Erythroblast (primary cell): ENCODE data around the gene PCDH9.

Source experiments
- DNase-seq, 2 experiments: peaks; one replicate each; lab custom pipeline; 2025; lab: John Stamatoyannopoulos, UW
- GATA1 ChIP-seq: IDR thresholded peaks from 2 replicates; pipeline ENCODE4 v1.6.1; 2011; ENCODE audit warnings: low read depth, mild to moderate bottlenecking, control low read depth, low read length, moderate library complexity
- POLR2A ChIP-seq: IDR thresholded peaks from 2 replicates; pipeline ENCODE4 v1.6.1; 2011; ENCODE audit warnings: mild to moderate bottlenecking, low read length

Gene PCDH9

GRCh38 chr13:66847541-66847940 lies 382.6 kb downstream of the PCDH9 start:
- TF ChIP-seq POLR2A (no peak), GATA1 (no peak)
- DNase-seq = no peak

DNA sequence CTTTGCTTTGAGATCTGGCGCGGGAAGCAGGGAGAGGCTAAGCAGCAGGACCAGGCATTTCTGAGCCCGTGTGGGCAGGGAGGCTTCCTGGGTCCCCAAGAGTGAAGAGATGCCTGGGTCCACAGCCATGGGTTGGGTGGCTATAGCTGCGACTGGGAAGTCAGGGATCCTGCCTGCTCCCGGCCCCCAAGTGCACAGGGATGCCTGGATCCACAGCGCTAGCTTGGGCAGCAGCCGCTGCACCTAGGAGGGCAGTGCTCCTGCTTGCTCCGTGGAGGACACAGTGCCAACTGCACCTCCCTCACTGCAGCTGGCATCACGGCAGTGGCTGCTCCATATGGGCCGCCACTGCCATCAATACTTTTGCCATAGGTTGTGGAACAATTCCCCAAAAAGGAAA lies 384.7 kb downstream of the PCDH9 start:
- TF ChIP-seq POLR2A (no peak), GATA1 (no peak)
- no peak for DNase-seq

- DNase-seq = no peak
- no peak for TF ChIP-seq GATA1
- TF ChIP-seq POLR2A = no peak
Observed at GRCh38 chr13:66844933-66845332, 385.2 kb downstream of the PCDH9 start.

DNA sequence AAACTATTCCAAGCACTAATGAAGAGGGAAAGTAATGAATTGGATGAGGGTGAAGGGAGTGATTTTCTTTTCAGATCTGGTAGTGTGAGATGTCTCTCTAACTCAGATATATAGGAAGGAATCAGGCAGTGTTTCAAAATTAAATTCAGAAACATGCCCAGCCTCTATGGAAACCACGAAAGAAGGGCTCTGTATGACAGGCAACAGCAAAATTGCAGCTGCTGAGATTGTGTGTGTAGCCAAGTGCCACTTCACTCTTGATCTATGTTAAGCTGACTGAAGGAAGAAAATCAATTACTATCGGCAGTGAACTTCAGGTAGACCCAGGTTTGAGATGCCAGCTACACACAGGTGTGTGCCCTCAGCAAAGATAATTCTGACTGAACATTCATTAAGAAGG lies 387.4 kb downstream of the PCDH9 start:
- TF ChIP-seq GATA1 (no peak), POLR2A (no peak)
- no peak for DNase-seq

- TF ChIP-seq POLR2A (no peak), GATA1 (no peak)
- no peak for DNase-seq
Observed at GRCh38 chr13:66840621-66841020, 389.5 kb downstream of the PCDH9 start.

- DNase-seq = no peak
- TF ChIP-seq GATA1 = no peak
- TF ChIP-seq POLR2A = no peak
Observed at GRCh38 chr13:66837246-66837645, 392.9 kb downstream of the PCDH9 start.

DNA sequence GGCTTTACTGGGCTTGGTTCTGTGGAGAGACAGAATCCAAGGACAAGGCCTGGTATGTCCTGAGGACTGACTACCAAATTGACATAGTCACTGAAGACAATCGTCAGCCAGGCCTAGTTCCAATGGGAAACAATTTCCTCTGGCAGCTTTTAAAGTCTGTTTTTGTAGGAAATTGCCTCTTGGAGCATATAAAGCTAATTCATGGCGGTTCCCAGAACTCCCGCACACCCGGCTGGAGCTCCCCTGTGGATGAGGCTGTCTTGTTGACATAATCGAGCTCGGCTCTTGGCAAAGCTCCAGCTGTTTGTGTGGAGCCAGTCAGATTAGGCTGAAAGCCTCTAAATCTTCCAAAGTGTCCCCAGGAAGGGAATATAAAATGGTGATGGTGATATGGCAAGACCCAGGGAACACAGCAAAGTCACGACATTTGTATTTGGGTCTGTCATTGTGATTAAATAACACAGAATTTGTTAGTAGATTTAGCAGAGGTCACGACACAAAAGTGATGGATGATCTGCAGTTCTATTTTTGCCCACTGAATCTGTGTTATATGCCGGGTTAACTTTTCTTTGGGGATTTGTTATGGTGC lies 395.0 kb downstream of the PCDH9 start:
- DNase-seq = no peak
- TF ChIP-seq POLR2A = no peak
- no peak for TF ChIP-seq GATA1

GRCh38 chr13:66830940-66831716 lies 399.0 kb downstream of the PCDH9 start:
- TF ChIP-seq POLR2A (no peak), GATA1 (no peak)
- no peak for DNase-seq

DNA sequence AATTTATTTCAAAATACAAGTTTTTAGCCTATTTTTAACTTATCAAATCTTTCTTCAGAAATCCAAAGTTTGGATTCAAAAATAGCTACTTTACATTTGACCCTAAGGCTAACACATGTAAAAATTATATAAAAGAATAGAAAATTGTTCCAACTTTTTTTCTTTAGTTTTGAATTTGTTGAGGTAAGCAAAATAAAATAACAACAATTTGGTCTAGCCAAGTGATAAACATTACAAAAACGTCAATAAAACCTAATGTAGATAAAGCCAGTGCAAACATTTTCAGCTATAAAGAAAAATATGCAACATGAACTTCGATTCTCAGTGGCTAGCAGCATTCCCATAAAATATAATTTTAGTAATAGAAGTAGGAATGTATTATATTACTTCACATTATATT lies 400.3 kb downstream of the PCDH9 start:
- no peak for TF ChIP-seq GATA1
- no peak for TF ChIP-seq POLR2A
- no peak for DNase-seq

- TF ChIP-seq POLR2A = no peak
- no peak for DNase-seq
Observed at GRCh38 chr13:66826398-66826797, 403.7 kb downstream of the PCDH9 start.

- TF ChIP-seq GATA1 (no peak), POLR2A (no peak)
- DNase-seq = no peak
Observed at GRCh38 chr13:66821551-66821950, 408.6 kb downstream of the PCDH9 start.

- DNase-seq = no peak
- TF ChIP-seq GATA1 (no peak), POLR2A (no peak)
Observed at GRCh38 chr13:66811455-66811854, 418.7 kb downstream of the PCDH9 start.

GRCh38 chr13:66809485-66809884 lies 420.7 kb downstream of the PCDH9 start:
- TF ChIP-seq GATA1 (no peak), POLR2A (no peak)
- no peak for DNase-seq

GRCh38 chr13:66807251-66807650 lies 422.9 kb downstream of the PCDH9 start:
- TF ChIP-seq GATA1 (no peak), POLR2A (no peak)
- no peak for DNase-seq

- TF ChIP-seq GATA1 = no peak
- TF ChIP-seq POLR2A = no peak
- no peak for DNase-seq
Observed at GRCh38 chr13:66805657-66806056, 424.5 kb downstream of the PCDH9 start.
